ENCODE results near the gene LILRB3. TPM values are rescaled to one million over a fixed set of nuclear protein-coding genes. Genes with fewer than 3 reads are reported as not detected.
A peak's percentile ranks its signal among the peaks of the same experiment; 100 is the strongest.
"Not testable (repeated sequence)": the region's sequence is repeated elsewhere in the genome, so short reads cannot be mapped to it uniquely, and the experiment has no call there.

Gene LILRB3
- 1 to 10 TPM in 1 of 2 experiments, under 1 TPM in 1; 0.68 to 1.6 TPM for total RNA-seq

DNA sequence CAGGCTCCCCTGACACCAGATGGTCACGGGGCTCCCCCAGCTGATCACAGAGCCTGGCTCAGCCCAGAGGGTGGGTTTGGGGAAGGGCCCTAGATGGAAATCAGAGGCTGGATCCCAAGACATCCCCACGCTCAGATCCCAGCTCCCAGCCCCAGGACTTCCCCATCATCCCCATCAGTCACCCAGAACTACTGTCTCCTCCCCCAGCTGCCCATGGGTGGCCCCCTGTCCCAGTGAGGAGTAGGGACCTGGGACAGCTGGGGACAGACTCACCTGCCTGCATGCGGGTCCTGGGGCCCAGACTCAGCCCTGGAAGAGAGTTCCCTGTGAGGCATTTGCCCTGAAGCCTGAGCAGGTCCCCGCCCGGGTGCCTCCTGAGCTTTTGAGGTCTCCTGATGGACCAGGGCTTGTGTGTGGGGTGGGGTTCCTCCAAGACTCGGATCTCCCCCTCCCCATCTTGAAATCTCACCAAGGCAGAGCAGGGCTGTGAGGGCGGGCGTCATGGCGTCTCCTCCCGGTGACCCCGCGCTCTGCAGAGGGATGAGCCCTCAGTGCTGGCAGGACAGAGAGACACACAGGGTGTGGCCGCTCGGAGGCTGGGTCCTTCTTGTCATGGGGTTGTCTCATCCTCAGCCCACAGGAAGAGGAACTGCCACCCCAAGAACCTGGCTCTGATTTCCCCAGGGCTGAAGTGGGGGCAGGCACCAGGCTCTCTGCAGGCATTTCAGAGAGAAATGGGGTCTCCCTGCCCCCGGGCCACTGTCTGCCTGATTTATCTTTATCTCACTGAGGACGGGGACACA lies at the start of gene LILRB3:
TSS of gene LILRB3 (minus strand) at position 534 of the 803 bp plus-strand sequence. CDS start at position 503, 31 bp downstream.
- peak within 1 kb of the TSS; percentile 23 for H3K4me3 Mint-ChIP-seq
- H3K27ac Mint-ChIP-seq = peak within 1 kb of the TSS; percentile 64

GRCh38 chr19:54272181-54272580 lies 49.4 kb upstream of the LILRB3 start:
- H3K4me3 Mint-ChIP-seq; intact Hi-C loops (cut with micrococcal nuclease); DNase-seq; CTCF ChIA-PET; H3K9me3 Mint-ChIP-seq; H3K36me3 Mint-ChIP-seq; H3K27ac Mint-ChIP-seq; POLR2A ChIA-PET: not testable (repeated sequence)
- peaks cover 11% of the 10 kb centered on the region for H3K4me1 Mint-ChIP-seq (ENCODE audit: low read depth)
- H3K27me3 Mint-ChIP-seq = peaks cover 35% of the 10 kb centered on the region

More for the DNA sequence above, at the start of gene LILRB3:
- POLR2A ChIA-PET; H3K9me3 Mint-ChIP-seq; intact Hi-C loops (cut with micrococcal nuclease); H3K36me3 Mint-ChIP-seq; H3K27me3 Mint-ChIP-seq; DNase-seq; CTCF ChIA-PET: not testable (repeated sequence)
- H3K4me1 Mint-ChIP-seq (ENCODE audit: low read depth) = peaks cover 16% of the 10 kb centered on the region

- CTCF ChIA-PET; intact Hi-C loops (cut with micrococcal nuclease); H3K4me3 Mint-ChIP-seq; POLR2A ChIA-PET; H3K27ac Mint-ChIP-seq; H3K36me3 Mint-ChIP-seq; DNase-seq; H3K9me3 Mint-ChIP-seq: not testable (repeated sequence)
- peaks cover 11% of the 10 kb centered on the region for H3K4me1 Mint-ChIP-seq (ENCODE audit: low read depth)
- peaks cover 31% of the 10 kb centered on the region for H3K27me3 Mint-ChIP-seq
Observed at GRCh38 chr19:54271587-54271986, 48.8 kb upstream of the LILRB3 start.

DNA sequence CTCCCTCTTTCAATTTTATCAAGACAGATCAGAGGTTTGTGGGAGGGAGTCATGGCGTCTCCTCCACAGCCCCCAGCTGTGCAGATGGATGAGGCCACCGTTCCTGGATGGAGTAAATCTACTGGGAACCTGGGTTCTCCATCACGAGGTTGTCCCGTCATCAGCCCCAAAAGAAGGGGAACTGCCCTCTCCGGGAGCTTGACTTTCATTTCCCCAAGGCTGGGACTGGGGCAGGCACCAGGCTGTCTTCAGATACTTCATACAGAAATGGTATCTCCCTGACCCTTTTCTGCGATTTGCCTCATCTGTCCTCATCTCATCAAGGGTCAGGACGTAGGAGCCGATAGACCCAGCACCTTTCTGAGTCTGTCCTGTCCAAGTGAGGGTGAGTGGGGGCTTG lies 48.3 kb upstream of the LILRB3 start:
- Mint-ChIP-seq H3K27ac (no peak overlapping the region), H3K4me3 (no peak overlapping the region), H3K4me1 (ENCODE audit: low read depth) (peaks cover 11% of the 10 kb centered on the region), H3K9me3 (no peaks in the 10 kb centered on the region), H3K27me3 (peaks cover 28% of the 10 kb centered on the region), H3K36me3 (no peaks in the 10 kb centered on the region)
- no peak for DNase-seq
- intact Hi-C loops (cut with micrococcal nuclease) = no loop called here
- CTCF ChIA-PET = no interaction called here
- POLR2A ChIA-PET = no interaction called here

GRCh38 chr19:54268936-54269335 lies 46.1 kb upstream of the LILRB3 start:
- no peaks in the 10 kb centered on the region for H3K36me3 Mint-ChIP-seq

GRCh38 chr19:54266133-54266532 lies 43.3 kb upstream of the LILRB3 start:
- Mint-ChIP-seq H3K27me3 (peaks cover 29% of the 10 kb centered on the region), H3K27ac (no peak overlapping the region)
- POLR2A ChIA-PET = interaction anchor here (0.8 kb wide), 1 partner anchor 93 kb away, joined by 3 read pairs; the partner anchor contains the start of gene TMC4

More at GRCh38 chr19:54268936-54269335, 46.1 kb upstream of the LILRB3 start:
- ChIA-PET CTCF (no interaction called here), POLR2A (no interaction called here)
- intact Hi-C loops (cut with micrococcal nuclease) = no loop called here
- H3K27ac Mint-ChIP-seq = no peak overlapping the region
- H3K4me3 Mint-ChIP-seq = no peak overlapping the region
- no peaks in the 10 kb centered on the region for H3K9me3 Mint-ChIP-seq
- DNase-seq = no peak
- peaks cover 35% of the 10 kb centered on the region for H3K27me3 Mint-ChIP-seq
- H3K4me1 Mint-ChIP-seq (ENCODE audit: low read depth) = peaks cover 4% of the 10 kb centered on the region

DNA sequence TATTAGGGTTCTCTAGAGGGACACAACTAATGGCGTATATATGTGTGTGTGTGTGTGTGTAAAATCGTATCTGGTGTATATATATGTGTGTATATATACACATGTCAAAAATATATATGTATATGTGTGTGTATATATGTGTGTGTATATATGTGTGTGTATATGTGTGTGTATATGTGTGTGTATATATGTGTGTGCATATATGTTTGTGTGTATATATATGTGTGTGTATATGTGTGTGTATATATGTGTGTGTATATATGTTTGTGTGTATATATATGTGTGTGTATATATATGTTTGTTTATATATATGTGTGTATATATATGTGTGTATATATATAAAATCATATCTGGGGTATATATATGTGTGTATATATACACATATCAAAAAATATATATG lies 39.7 kb upstream of the LILRB3 start:
- H3K27me3 Mint-ChIP-seq = peaks cover 15% of the 10 kb centered on the region
- CTCF ChIA-PET = interaction anchor here (0.9 kb wide), 1 partner anchor 12 kb away, joined by 3 read pairs; no protein-coding TSS in a partner anchor
- no peak overlapping the region for H3K27ac Mint-ChIP-seq
- no peak for DNase-seq
- intact Hi-C loops (cut with micrococcal nuclease) = no loop called here
- H3K36me3 Mint-ChIP-seq = no peaks in the 10 kb centered on the region
- POLR2A ChIA-PET = no interaction called here
- no peaks in the 10 kb centered on the region for H3K9me3 Mint-ChIP-seq
- H3K4me3 Mint-ChIP-seq = no peak overlapping the region
- H3K4me1 Mint-ChIP-seq (ENCODE audit: low read depth) = no peaks in the 10 kb centered on the region

More at GRCh38 chr19:54266133-54266532, 43.3 kb upstream of the LILRB3 start:
- no peaks in the 10 kb centered on the region for H3K36me3 Mint-ChIP-seq
- CTCF ChIA-PET = interaction anchor here (0.6 to 3.2 kb wide), 36 partner anchors 9 to 155 kb away, joined by 3 to 27 read pairs (median 4); partner anchors contain the start of genes CNOT3, LILRB5, MBOAT7 and TMC4
- intact Hi-C loops (cut with micrococcal nuclease) = no loop called here
- no peaks in the 10 kb centered on the region for H3K9me3 Mint-ChIP-seq
- no peaks in the 10 kb centered on the region for H3K4me1 Mint-ChIP-seq (ENCODE audit: low read depth)
- peak; percentile 84 for DNase-seq
- no peak overlapping the region for H3K4me3 Mint-ChIP-seq

GRCh38 chr19:54262066-54262465 lies 39.3 kb upstream of the LILRB3 start:
- intact Hi-C loops (cut with micrococcal nuclease) = no loop called here
- Mint-ChIP-seq H3K9me3 (no peaks in the 10 kb centered on the region), H3K4me1 (ENCODE audit: low read depth) (no peaks in the 10 kb centered on the region), H3K27me3 (peaks cover 17% of the 10 kb centered on the region), H3K27ac (no peak overlapping the region), H3K36me3 (no peaks in the 10 kb centered on the region), H3K4me3 (no peak overlapping the region)
- no peak for DNase-seq
- CTCF ChIA-PET = interaction anchor here (0.9 kb wide), 1 partner anchor 12 kb away, joined by 3 read pairs; no protein-coding TSS in a partner anchor
- POLR2A ChIA-PET = no interaction called here

DNA sequence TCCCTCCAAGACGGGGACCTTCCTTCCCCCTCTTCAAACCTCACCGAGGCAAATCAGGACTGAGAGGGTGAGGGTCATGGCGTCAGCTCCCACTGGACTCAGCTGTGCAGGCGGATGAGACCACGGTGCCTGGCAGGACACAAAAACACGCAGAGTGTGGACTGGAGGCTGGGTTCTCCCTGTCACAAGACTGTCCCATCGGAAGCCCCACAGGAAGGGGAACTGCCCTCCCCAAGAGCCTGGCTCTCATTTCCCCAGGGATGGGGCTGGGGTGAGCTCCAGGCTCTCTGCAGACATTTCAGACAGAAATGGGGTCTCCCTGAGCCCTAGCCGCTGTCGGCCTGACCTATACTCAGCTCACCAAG lies 34.3 kb upstream of the LILRB3 start, which contains the start of gene LILRB5:
TSS of gene LILRB5 (minus strand) at position 158 of the 365 bp plus-strand sequence. CDS start at position 78, 80 bp downstream.
- POLR2A ChIA-PET = no interaction called here
- H3K36me3 Mint-ChIP-seq = no peaks in the 10 kb centered on the region
- H3K4me1 Mint-ChIP-seq (ENCODE audit: low read depth) = no peaks in the 10 kb centered on the region
- no peaks in the 10 kb centered on the region for H3K9me3 Mint-ChIP-seq
- no peak within 1 kb of the TSS for H3K4me3 Mint-ChIP-seq
- CTCF ChIA-PET = interaction anchor here (2.7 kb wide), 1 partner anchor 8 kb away, joined by 19 read pairs; no protein-coding TSS in a partner anchor
- DNase-seq = no peak
- no peak within 1 kb of the TSS for H3K27ac Mint-ChIP-seq
- intact Hi-C loops (cut with micrococcal nuclease) = no loop called here
- H3K27me3 Mint-ChIP-seq = peaks cover 18% of the 10 kb centered on the region

DNA sequence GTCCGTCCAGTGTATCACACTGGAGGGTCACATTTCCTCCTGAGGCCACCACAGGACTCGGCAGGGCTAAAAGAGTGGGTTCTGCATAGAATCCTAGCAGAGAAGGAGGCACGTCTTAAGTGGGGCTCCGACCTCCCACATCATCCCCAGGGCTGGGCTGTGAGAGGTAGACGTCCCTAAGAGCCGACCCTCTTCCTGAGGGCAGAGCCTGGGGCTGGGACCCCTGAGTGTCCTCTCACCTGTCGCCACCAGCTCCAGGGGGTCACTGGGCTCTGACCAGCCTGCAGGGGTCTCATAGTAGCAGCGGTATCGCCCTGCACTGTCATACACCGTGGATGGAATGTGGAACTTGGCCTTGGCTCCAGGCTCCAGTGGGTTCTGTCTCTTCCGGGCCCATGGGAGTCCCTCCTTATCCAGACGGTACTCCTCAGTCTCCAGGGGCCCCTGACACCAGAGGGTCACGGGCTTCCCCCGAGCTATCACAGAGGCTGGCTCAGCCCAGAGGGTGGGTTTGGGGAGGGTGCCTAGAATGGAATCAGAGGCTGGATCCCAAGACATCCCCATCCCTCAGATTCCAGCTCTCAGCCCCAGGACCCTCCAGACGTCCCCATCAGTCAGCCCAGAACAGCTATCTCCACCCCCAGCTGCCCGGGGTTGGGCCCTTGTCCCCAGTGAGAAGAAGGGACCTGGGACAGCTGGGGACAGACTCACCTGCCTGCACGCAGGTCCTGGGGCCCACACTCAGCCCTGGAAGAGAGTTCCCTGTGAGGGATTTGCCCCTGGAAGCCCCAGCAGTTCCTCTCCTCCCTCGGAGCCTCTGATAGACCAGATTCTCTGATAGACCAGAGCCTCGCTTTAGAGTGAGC lies 33.7 kb upstream of the LILRB3 start:
- intact Hi-C loops (cut with micrococcal nuclease) = no loop called here
- ChIA-PET POLR2A (no interaction called here), CTCF (interaction anchor here (2.7 kb wide), 1 partner anchor 9 kb away, joined by 19 read pairs; no protein-coding TSS in a partner anchor)
- no peaks in the 10 kb centered on the region for H3K4me1 Mint-ChIP-seq (ENCODE audit: low read depth)
- no peak for DNase-seq
- no peak overlapping the region for H3K27ac Mint-ChIP-seq
- no peaks in the 10 kb centered on the region for H3K9me3 Mint-ChIP-seq
- H3K4me3 Mint-ChIP-seq = no peak overlapping the region
- H3K36me3 Mint-ChIP-seq = no peaks in the 10 kb centered on the region
- peaks cover 18% of the 10 kb centered on the region for H3K27me3 Mint-ChIP-seq

- ChIA-PET POLR2A (no interaction called here), CTCF (interaction anchor here (2.7 kb wide), 1 partner anchor 10 kb away, joined by 19 read pairs; no protein-coding TSS in a partner anchor)
- no peaks in the 10 kb centered on the region for H3K9me3 Mint-ChIP-seq
- H3K27me3 Mint-ChIP-seq = peaks cover 18% of the 10 kb centered on the region
- intact Hi-C loops (cut with micrococcal nuclease) = no loop called here
- no peak overlapping the region for H3K27ac Mint-ChIP-seq
- DNase-seq = no peak
- H3K4me3 Mint-ChIP-seq = no peak overlapping the region
- peaks cover 3% of the 10 kb centered on the region for H3K4me1 Mint-ChIP-seq (ENCODE audit: low read depth)
- no peaks in the 10 kb centered on the region for H3K36me3 Mint-ChIP-seq
Observed at GRCh38 chr19:54255105-54255775, 32.4 kb upstream of the LILRB3 start.

Measured in activated CD4-positive, alpha-beta memory T cell treated with anti-CD3 and anti-CD28 coated beads for 36 hours (primary cell).